Measurements from ENCODE around the gene NXPH4. TPM values are rescaled to one million over a fixed set of nuclear protein-coding genes. Genes with fewer than 3 reads are reported as not detected.

The NXPH4 gene
- total RNA-seq, 1 donor from 2014 or later = 6.6 TPM

DNA sequence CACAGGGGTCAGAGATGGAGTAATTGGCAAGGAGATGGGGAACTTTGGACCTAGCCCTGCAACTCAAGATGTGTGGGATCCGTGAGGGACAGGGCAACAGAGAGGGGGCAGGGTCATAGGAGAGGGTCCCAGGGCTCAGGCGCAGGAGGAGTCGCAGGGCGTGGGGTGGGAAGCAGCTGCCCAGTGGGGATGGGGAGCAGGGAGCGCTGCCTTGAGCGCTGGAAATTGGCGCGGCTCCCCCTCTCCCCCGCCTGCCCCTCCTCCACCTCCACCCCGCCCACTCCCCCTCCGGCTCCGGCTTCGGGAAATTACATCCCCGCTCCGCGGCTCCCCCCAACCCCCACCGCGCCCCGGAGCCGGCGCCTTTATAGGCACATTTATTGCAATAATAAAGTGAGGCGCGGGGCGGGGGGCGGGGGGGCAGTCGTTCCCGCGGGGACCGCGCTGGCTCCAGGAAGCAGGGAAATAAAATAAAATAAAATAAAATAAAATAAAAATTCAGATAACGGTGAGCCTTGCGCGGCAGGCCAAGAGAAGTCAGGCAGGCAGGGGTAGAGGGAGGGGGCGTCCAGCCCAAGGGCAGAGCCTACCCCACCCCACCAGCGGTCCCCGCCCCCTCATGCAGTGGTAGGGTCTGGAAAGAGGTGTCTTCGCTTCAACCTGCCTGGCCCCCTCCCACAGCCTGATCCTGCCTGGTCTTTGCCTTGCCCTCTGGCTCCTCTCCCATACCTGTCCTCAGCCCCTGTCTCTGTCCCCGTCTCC lies 3.6 kb downstream of the NXPH4 start:
- DNase-seq = no peak

- DNase-seq = no peak
Observed at GRCh38 chr12:57220770-57221168, 4.2 kb downstream of the NXPH4 start.

- DNase-seq = no peak
Observed at GRCh38 chr12:57221169-57221917, 4.7 kb downstream of the NXPH4 start.

GRCh38 chr12:57222286-57223190 lies 5.9 kb downstream of the NXPH4 start:
- DNase-seq = no peak

DNA sequence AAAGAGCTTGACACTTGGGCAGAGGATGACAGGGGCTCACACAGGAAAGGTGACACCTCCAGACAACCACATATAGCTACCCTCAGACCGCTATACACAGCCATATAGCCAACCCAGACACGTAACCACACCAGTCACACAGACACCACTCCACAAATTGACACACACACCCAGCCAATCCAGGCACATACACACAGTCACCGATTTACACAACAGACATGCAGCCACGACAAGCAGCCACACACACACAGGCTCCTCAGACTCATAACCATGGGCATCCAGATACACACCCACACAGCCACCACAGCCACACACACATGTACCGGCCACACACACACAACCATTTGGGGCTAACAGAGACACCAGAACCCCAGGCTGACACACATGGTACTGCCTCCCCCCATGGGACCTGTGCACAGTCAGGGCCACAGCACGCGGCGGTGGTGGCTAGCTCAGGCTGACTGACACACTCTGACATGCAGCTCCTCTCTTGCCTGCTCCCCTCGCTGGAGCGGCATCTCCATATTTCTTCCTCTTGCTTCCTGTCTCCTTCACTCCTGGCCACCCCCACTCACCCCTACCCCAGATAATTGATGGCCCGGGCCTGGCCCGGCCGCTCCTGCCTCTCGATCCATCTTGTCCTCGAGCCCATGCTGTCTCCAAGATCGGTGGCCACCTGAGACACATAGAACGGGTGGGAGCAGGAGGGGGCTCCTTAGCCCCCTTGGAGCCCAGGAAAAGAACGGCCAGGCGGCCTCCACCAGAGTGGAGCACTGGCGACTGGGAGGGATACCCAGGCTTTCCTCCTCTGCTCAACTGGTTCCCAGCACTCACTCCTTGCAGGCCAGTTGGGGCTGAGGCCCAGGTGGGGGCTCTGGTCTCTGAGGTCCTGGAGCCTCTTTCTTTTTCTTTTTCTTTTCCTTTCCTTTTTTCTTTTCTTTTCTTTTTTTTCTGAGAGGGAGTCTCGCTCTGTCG lies 6.9 kb downstream of the NXPH4 start:
- peak; percentile 14 for DNase-seq

DNA sequence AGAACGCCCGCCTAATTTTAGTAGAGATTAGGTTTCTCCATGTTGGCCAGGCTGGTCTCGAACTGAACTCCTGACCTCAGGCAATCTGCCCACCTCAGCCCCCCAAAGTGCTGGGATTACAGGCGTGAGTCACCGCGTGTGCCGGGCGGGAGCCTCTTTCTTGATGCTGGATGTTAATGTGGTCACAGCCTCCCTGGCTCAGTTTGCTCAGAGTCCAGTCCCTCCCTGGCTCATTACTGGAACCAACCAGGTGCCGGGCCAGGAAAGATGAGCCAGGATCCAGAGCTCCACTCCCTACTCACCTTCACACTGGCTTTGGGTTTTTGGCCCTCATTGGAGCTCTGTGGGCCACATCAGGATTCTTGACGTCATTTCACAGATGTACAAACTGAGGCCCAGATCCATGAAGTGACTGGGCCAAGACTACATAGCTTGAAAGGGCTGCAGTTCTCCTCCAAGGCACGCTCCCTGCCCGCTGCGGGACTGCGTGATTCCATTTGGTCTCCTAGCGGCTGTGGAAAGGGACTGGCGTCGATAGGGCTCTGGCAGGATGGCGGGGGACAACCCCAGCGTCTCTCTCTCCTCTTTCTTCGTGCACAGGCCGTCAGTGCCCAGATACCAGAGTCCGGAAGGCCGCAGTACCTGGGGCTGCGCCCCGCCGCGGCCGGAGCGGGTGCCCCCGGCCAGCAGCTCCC lies 7.8 kb downstream of the NXPH4 start:
- no peak for DNase-seq

- no peak for DNase-seq
Observed at GRCh38 chr12:57224973-57225679, 8.5 kb downstream of the NXPH4 start.

DNA sequence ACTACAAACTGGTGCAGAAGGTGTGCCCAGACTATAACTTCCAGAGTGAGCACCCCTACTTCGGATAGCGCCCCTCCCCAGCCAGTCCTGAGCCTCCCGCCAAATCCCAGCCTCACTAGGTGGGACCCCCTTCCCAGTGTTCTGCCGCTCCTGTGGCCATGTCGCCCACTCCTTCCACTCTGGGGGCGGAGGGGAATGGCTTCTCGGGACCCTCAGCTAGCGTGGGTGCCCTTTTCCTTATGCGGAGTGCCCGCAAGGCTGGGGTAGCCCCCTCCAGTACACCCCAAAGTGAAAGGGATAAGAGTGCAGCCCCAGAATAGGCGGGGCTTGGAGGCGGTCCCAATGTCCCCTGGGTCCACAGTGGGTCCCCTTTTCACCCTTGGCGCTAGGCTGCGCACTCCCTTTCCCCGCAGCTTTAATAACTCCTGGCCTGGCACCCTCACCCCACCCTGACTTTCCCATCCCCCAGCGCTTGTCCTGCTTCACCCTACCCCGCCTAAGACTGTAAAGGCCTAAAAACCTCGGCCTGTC lies 9.2 kb downstream of the NXPH4 start:
- DNase-seq = no peak

GRCh38 chr12:57226588-57227314 lies 10.2 kb downstream of the NXPH4 start:
- no peak for DNase-seq

GRCh38 chr12:57227315-57228115 lies 10.9 kb downstream of the NXPH4 start:
- no peak for DNase-seq

GRCh38 chr12:57229046-57229633 lies 12.5 kb downstream of the NXPH4 start:
- DNase-seq = no peak

DNA sequence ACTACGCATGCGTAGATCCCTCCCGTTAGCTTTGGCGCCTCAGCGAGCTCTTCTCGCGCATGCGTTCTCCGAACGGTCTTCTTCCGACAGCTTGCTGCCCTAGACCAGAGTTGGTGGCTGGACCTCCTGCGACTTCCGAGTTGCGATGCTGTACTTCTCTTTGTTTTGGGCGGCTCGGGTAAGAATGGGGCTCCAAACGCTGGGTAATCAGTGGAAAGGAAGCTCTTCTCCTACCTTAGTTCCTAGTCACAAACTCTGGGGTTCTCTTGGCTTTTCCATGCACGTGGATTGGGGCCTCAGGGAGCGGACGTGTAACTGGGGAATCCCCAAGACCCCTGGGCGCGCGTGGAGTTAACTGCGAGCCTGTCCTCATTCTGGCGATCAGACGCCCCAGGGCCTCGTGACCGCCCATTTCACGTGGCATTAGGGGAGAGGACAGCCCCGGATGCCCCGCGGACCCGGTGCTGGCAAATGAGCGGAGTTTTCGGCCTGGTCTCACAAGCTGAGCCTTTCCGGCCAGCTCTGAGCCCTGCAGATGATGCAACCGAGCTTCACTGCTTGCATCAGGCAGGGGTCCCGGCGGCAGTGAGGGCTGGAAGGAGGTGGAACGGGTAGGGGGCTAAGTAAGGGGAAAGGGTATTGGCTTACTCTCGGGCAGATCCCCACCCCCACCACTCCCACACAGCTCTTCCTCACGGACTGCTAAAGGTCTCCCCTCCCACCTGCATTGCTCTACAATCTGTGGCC lies 13.2 kb downstream of the NXPH4 start, which contains the start of gene SHMT2:
TSS of gene SHMT2 (plus strand) at position 78 of the 747 bp plus-strand sequence. CDS start at position 146, 68 bp downstream.
- DNase-seq = peak; percentile 94

DNA sequence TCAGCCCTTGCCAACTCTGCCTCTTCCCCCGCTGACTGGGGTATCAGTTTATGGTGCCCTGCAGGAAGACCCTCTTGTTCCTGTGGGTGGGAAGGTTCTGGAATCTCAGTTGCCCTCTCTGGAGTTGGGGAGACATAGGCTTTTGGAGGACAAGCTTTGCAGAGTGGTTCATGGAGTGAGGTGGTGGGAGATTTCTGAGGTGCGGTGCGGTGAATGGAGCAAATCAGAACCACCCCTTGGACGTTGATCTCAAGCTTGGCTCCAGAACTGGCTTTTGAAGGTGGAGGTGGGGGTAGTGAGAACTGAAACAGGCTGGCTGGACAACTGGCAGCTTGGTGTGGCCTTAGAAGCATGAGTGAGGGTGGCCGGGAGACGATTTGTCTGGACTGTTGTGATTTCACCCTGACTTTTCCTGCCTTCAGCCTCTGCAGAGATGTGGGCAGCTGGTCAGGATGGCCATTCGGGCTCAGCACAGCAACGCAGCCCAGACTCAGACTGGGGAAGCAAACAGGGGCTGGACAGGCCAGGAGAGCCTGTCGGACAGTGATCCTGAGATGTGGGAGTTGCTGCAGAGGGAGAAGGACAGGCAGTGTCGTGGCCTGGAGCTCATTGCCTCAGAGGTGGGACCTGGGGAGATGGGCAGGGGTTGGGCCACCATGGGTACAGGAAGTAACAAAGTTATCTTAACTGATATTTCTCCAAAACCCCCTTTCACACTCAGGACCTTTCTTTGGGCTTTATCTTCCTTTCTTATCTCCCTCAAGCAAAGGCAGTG lies 14.0 kb downstream of the NXPH4 start:
- no peak for DNase-seq

GRCh38 chr12:57231276-57232021 lies 14.9 kb downstream of the NXPH4 start:
- DNase-seq = no peak

GRCh38 chr12:57232156-57232756 lies 15.7 kb downstream of the NXPH4 start:
- no peak for DNase-seq

All from skin of body (tissue), 2 donors.